ENCODE data around the gene ADA.

- TF ChIP-seq CTCF (IDR thresholded peaks at IDR 0.05), result no peak
- no peak for TF ChIP-seq POLR2A (IDR thresholded peaks at IDR 0.05)
These were observed 32.2 kb downstream of the ADA start for GRCh38 chr20:44619294-44619693.
